K562 (cell line): ENCODE results near the gene CDC5L.

ENCODE experiments used
- CCAR2 ChIP-seq: fragments of 200-400 bp; formaldehyde crosslinking; IDR thresholded peaks from 2 replicates; pipeline ENCODE4 v1.6.1; 2017; ENCODE audit warnings: mild to moderate bottlenecking, low read depth, low read length
- HMG20B ChIP-seq: fragments of 250-450 bp; sonication (Bioruptor Pico); IDR thresholded peaks from 2 replicates; pipeline ENCODE4 v1.5.0; 2021; ENCODE audit warnings: mild to moderate bottlenecking
- PHF8 ChIP-seq: fragments of 200-600 bp; sonication (generic); IDR thresholded peaks from 2 replicates; pipeline ENCODE4 v1.6.1; 2012; ENCODE audit warnings: mixed run types, mild to moderate bottlenecking, inconsistent platforms, low read length, moderate library complexity, borderline replicate concordance
- SMARCC2 ChIP-seq: fragments of 450-650 bp; IDR thresholded peaks from 2 replicates; pipeline ENCODE4 v1.6.1; 2017; ENCODE audit warnings: antibody characterized with exemption, moderate library complexity, mild to moderate bottlenecking, low read depth
- SRF ChIP-seq, 2 experiments: fragments of 250-450, 450-650 bp in 1 of 2; sonication (Bioruptor Pico) in 1 of 2; sonication (generic) in 1 of 2; formaldehyde crosslinking; IDR thresholded peaks; 2 replicates each; pipeline versions ENCODE4 v1.5.0 to v1.5.1; 2020 to 2022; ENCODE audit warnings: mild to moderate bottlenecking in 1 of 2, missing genetic modification reagents in 1 of 2
- YBX1 ChIP-seq: fragments of 450-650 bp; IDR thresholded peaks from 2 replicates; pipeline ENCODE4 v1.7.1; 2016; ENCODE audit warnings: mild to moderate bottlenecking
- ZNF124 ChIP-seq: sonication (generic); formaldehyde crosslinking; IDR thresholded peaks from 2 replicates; pipeline ENCODE4 v1.8.1; 2022; ENCODE audit warnings: missing genetic modification reagents
- ZNF512 ChIP-seq: IDR thresholded peaks from 2 replicates; pipeline ENCODE4 v1.6.1; 2016; ENCODE audit warnings: missing genetic modification characterization, missing compliant biosample characterization

- TF ChIP-seq ZNF512 (tag) (no peak), HMG20B (CRISPR knock-in tag) (no peak), CCAR2 (no peak), SMARCC2 (no peak), PHF8 (no peak), YBX1 (no peak), SRF (CRISPR knock-in tag; IDR thresholded peaks at IDR 0.05) (no peak), ZNF124 (CRISPR knock-in tag) (no peak)
Observed at GRCh38 chr6:44432726-44433125, 45.2 kb downstream of the CDC5L start.
